Epithelial cell of prostate (primary cell): ENCODE data around the gene MRPL40.

ENCODE experiments used
- DNase-seq: peaks from one replicate; pipeline ENCODE4 v3.0.0-alpha.2; 2011; ENCODE audit warnings: low read depth, low spot score
- H3K27ac ChIP-seq: fragments of 450-650 bp; 2 replicates; pipeline ENCODE4 v1.5.1; 2017; ENCODE audit warnings: mild to moderate bottlenecking

The MRPL40 gene

GRCh38 chr22:19478045-19478900 is 45.9 kb downstream of the MRPL40 start:
- H3K27ac ChIP-seq, result peak overlapping the region; percentile 92
- DNase-seq, result no peak

GRCh38 chr22:19478901-19479354 is 46.6 kb downstream of the MRPL40 start, which contains the start of gene UFD1:
TSS of gene UFD1 (minus strand) at chr22:19479193. CDS start at chr22:19479085, 108 bp downstream.
- H3K27ac ChIP-seq, result peak within 1 kb of the TSS; percentile 92
- peak; percentile 24 for DNase-seq

DNA sequence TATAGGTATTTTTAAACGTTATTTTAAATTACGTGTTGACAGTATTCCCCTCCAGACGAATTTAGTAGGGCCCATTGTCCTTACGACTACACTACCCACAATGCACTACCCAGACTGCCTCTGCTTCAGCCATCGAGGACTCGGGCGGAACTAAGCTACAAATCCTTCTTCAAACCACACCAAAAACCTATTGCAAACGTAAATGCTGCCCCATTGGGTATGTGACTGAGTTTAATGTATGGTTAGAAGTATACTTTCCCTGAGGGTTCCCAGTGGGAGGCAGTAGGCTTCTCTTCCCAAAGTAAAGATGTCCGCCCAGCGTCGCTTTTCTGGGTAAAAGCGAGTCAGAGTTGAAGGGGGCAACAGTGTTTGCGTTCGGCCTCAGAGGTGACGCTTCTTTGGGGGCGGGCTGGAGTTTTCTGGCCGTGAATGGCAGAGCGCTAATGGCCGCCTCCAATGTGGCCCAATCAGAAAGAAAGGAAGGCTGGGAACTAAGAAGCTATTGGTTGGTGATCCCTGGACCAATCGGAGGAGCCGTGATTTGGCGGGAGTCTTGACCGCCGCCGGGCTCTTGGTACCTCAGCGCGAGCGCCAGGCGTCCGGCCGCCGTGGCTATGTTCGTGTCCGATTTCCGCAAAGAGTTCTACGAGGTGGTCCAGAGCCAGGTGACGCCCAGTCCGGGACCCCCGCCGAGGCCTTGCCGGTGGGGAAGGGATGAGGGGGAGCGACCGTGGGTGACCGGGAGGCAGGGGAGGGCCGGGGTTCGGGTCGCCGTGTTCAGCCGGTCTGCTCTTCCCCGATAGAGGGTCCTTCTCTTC is 47.2 kb downstream of the MRPL40 start, which contains the start of gene CDC45:
Gene CDC45 (plus strand): TSS at position 566 of the 818 bp plus-strand sequence. CDS start 49 bp downstream, at position 615.
- H3K27ac ChIP-seq, result peak within 1 kb of the TSS; percentile 92
- DNase-seq, result peak; percentile 93

DNA sequence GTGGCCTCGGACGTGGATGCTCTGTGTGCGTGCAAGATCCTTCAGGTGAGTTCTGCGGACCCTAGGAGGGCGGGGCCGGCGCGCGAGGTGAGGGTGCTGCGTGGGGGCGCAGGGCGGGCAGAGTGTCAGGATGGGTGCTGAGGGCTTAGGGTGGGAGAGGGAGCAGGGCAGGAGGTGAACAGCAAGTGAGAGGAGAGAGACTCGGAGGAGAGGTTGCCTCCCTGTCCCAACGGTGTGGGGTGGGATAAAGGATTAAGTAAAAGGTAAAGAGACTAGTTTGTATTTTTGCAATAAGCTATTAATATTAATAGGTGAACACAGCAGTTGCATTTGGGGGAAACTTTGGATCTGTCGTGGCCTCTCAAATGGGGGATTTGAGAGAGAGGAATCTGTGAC is 47.8 kb downstream of the MRPL40 start:
- no peak for DNase-seq
- H3K27ac ChIP-seq, result no peak overlapping the region

- H3K27ac ChIP-seq, result no peak overlapping the region
- DNase-seq, result no peak
Measured at GRCh38 chr22:19480789-19481188, 48.4 kb downstream of the MRPL40 start.

- no peak for DNase-seq
- no peak overlapping the region for H3K27ac ChIP-seq
Measured at GRCh38 chr22:19482297-19482696, 50.0 kb downstream of the MRPL40 start.

GRCh38 chr22:19483481-19484244 is 51.3 kb downstream of the MRPL40 start:
- peak overlapping the region; percentile 68 for H3K27ac ChIP-seq
- no peak for DNase-seq
